SIG-M5 treated with dmso at 0.1 percent for 504 hours (cell line): ENCODE measurements around the gene CD63.
A peak's percentile ranks its signal among the peaks of the same experiment; 100 is the strongest.

Source experiments
- DNase-seq: peaks from one replicate; lab custom pipeline; 2025; ENCODE audit not compliant: unreplicated experiment; lab: John Stamatoyannopoulos, UW

Gene CD63

DNA sequence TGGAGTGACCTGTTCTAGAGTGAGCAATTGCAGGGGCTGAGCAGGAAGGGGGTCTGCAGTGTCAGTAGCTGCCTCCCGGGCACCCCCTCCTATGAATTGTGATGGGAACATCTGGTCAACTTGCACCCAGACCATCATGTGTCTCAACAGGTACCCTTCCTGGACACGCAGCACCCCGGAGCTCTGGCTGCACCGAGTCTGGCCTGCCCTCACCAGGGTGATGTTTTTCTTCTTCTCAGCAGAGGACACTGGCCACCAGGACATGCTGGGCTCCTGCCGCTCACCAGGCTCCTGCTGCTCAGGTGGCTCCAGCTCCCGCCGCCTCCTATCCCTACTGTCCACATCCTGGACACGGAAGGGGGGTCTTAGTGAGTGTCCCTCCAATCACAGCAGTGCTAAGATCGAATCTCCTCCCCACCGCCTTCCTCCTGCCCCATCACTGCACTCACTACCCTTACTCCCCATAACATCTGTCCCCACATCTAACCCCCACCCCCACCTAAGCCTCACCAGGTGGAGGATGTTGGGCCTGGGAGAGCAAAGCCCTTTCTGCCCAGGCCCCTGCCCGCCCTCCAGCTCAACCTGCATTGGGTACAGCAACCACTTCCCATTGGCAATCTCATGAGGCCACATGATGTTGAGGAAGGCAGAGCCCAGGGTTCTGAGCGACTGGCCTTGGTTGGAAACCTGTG is 36.0 kb downstream of the CD63 start:
- DNase-seq: no peak

GRCh38 chr12:55688716-55689655 is 39.8 kb downstream of the CD63 start:
- no peak for DNase-seq

GRCh38 chr12:55687746-55688145 is 41.1 kb downstream of the CD63 start:
- no peak for DNase-seq

- DNase-seq: no peak
These were observed 42.3 kb downstream of the CD63 start for GRCh38 chr12:55686366-55687010.

GRCh38 chr12:55685671-55686070 is 43.1 kb downstream of the CD63 start:
- no peak for DNase-seq

GRCh38 chr12:55684761-55685370 is 43.9 kb downstream of the CD63 start:
- DNase-seq: no peak

GRCh38 chr12:55683676-55684075 is 45.1 kb downstream of the CD63 start:
- DNase-seq: no peak

DNA sequence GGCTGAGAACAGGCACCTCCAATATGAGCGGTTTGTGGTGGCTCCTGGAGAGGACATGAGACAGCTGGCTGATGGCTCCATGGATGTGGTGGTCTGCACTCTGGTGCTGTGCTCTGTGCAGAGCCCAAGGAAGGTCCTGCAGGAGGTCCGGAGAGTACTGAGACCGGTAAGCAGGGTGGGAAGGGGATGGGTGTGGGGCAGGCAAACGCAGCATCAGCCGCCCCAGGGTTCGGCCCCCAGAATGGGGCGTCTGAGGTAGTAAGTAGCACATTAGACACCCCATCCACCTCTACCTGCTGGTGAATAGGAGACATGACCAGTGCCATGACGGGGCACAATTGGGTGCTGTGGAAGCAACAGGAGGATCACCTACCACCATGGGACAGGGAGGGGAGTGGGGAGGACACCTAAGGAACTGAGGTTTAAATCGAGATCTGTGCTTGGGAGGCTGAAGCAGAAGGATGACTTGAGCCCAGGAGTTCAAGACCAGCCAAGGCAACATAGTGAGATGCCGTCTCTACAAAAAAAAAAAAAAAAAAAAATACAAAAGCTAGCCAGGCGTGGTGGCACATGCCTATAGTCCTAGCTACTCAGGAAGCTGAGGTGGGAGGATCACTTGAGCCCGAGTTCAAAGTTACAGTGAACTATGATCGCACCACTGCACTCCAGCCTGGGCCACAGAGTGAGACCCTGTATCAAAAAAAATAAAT is 46.6 kb downstream of the CD63 start:
- DNase-seq: no peak

DNA sequence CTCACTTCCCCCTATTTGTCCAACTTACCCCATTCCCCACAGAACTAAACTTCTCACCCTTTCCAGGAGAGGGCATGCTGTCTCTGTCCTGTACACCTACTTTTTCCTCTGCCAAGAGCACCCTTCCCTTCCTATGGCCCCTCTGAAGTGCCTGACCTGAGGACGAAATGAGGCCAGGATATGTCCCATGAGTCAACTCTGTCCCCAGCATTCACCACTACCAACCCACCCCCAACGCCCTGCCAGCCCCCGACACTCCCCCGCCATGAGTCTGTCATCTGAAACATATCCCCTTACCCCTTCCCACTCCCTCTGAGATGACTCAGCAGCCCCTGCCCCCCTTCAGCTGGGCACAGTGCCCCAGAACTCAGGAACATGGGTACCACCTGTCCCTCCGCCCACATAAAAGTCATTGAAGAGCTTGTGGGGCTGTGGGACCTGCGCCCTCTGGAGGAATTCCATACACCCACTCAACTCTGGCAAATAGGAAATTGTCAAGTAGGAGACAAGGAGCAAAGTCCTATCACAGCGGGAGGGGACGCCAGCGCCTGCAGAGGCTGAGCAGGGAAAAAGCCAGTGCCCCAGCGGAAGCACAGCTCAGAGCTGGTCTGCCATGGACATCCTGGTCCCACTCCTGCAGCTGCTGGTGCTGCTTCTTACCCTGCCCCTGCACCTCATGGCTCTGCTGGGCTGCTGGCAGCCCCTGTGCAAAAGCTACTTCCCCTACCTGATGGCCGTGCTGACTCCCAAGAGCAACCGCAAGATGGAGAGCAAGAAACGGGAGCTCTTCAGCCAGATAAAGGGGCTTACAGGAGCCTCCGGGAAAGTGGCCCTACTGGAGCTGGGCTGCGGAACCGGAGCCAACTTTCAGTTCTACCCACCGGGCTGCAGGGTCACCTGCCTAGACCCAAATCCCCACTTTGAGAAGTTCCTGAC is 47.4 kb downstream of the CD63 start:
- peak; percentile 80 for DNase-seq

DNA sequence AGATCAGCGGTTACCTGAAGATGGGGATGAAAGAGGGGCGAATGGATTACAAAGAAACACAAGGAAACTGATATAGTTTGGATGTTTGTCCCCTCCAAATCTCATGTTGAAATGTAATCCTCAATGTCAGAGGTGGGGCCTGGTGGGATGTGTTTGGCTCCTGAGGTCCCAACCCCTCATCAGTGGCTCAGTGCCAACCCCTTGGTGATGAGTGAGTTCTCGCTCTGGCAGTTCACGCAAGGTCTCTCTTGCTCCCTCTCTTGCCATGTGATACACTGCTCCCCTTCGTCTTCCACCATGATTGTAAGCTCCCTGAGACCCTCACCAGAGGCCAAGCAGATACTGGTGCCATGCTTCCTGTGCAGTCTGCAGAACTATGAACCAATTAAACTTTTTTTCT is 49.1 kb downstream of the CD63 start:
- no peak for DNase-seq

GRCh38 chr12:55676707-55677106 is 52.1 kb downstream of the CD63 start:
- DNase-seq: peak; percentile 96

DNA sequence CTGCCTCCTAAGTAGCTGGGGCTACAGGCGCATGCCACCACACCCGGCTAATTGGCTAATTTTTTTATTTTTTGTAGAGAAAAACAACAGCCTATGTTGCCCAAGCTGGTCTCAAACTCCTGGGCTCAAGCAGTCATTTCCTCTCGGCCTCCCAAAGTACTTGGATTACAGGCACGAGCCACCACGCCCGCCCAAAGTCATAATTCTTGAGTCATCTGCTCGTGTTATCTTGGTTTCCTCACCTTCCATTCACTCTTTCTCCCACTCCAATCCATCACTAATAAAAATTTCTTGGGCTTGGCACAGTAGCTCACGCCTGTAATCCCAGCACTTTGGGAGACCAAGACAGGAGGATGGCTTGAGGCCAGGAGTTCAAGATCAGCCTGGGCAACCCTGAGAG is 53.1 kb downstream of the CD63 start:
- no peak for DNase-seq
